SHP77 (cell line): Measurements from ENCODE around the gene DPY19L1.
"Not testable (repeated sequence)": the region's sequence is repeated elsewhere in the genome, so short reads cannot be mapped to it uniquely, and the experiment has no call there.

ENCODE experiments used
- DNase-seq, 2 experiments: peaks; one replicate each; lab custom pipeline; 2025; lab: John Stamatoyannopoulos, UW

Gene DPY19L1

GRCh38 chr7:34918198-34918861 lies 119.0 kb downstream of the DPY19L1 start:
- not testable (repeated sequence) for DNase-seq

GRCh38 chr7:34917515-34917914 lies 119.8 kb downstream of the DPY19L1 start:
- DNase-seq, result not testable (repeated sequence)

- no peak for DNase-seq
Measured at GRCh38 chr7:34916267-34916666, 121.0 kb downstream of the DPY19L1 start.

- DNase-seq, result no peak
Measured at GRCh38 chr7:34912236-34912635, 125.0 kb downstream of the DPY19L1 start.

- not testable (repeated sequence) for DNase-seq
Measured at GRCh38 chr7:34906266-34906850, 130.9 kb downstream of the DPY19L1 start.

- DNase-seq, result no peak
Measured at GRCh38 chr7:34904987-34905386, 132.3 kb downstream of the DPY19L1 start.

- DNase-seq, result not testable (repeated sequence)
Measured at GRCh38 chr7:34903921-34904320, 133.4 kb downstream of the DPY19L1 start.

- DNase-seq, result no peak
Measured at GRCh38 chr7:34902182-34902581, 135.1 kb downstream of the DPY19L1 start.

- peak; percentile 14 to 30 for DNase-seq
Measured at GRCh38 chr7:34900891-34901513, 136.3 kb downstream of the DPY19L1 start.

- DNase-seq, result no peak
Measured at GRCh38 chr7:34895202-34895601, 142.1 kb downstream of the DPY19L1 start.

- no peak for DNase-seq
Measured at GRCh38 chr7:34889951-34890350, 147.3 kb downstream of the DPY19L1 start.

GRCh38 chr7:34886856-34887255 lies 150.4 kb downstream of the DPY19L1 start:
- DNase-seq, result no peak

GRCh38 chr7:34883855-34884254 lies 153.4 kb downstream of the DPY19L1 start:
- DNase-seq, result not testable (repeated sequence)

- DNase-seq, result no peak
Measured at GRCh38 chr7:34879871-34880270, 157.4 kb downstream of the DPY19L1 start.

GRCh38 chr7:34878944-34879735 lies 158.1 kb downstream of the DPY19L1 start:
- not testable (repeated sequence) for DNase-seq
